ENCODE measurements around the gene SLC25A13. TPM values are rescaled to one million over a fixed set of nuclear protein-coding genes. Genes with fewer than 3 reads are reported as not detected.

Gene SLC25A13
- total and polyA plus RNA-seq, 2 of the 8 experiments (the other 6 are each of a cell fraction or from before 2014, with no cell fraction given): 30.8 to 85.4 TPM

- Histone ChIP-seq H4K8ac (ENCODE audit: extremely low read depth, insufficient read depth, low read length) (no peak overlapping the region), H3K79me2 (ENCODE audit: control insufficient read depth in 1 of 2, insufficient read depth in 2 of 2, low read length in 2 of 2) (no peaks in the 10 kb centered on the region), H4K20me1 (replicated peaks in 1 of 2; ENCODE audit: control insufficient read depth in 1 of 2, insufficient read depth in 2 of 2, low read length in 2 of 2) (no peaks in the 10 kb centered on the region), H3K14ac (ENCODE audit: insufficient read length) (no peak overlapping the region), H3K4me3 (ENCODE audit: extremely low read depth in 1 of 4, insufficient read depth in 2 of 4, low read depth in 3 of 4, low read length in 4 of 4) (no peak overlapping the region), H2AK5ac (ENCODE audit: low read depth, low read length) (no peak overlapping the region), H3K23ac (ENCODE audit: insufficient read length) (no peak overlapping the region), H4K5ac (ENCODE audit: insufficient read length, low read depth, low read length) (no peak overlapping the region), H2BK120ac (replicated peaks; ENCODE audit: low read depth, low read length) (no peak overlapping the region), H3K56ac (replicated peaks; ENCODE audit: insufficient read length, low read depth, low read length) (no peak overlapping the region), H2BK15ac (ENCODE audit: low read length) (no peak overlapping the region), H3K18ac (ENCODE audit: extremely low read depth, low read length) (no peak overlapping the region), H2BK5ac (ENCODE audit: low read depth, low read length) (no peak overlapping the region), H3K4ac (replicated peaks; ENCODE audit: insufficient read length, low read depth, low read length) (no peak overlapping the region), H3K27me3 (replicated peaks in 1 of 4; ENCODE audit: control insufficient read depth in 3 of 4, extremely low read depth in 1 of 4, insufficient read depth in 3 of 4, low read length in 3 of 4) (peaks cover 0 to 1% (median 0%) of the 10 kb centered on the region in 4 experiments; a peak in 1 of 7 replicates), H3K23me2 (ENCODE audit: low read depth, low read length) (no peaks in the 10 kb centered on the region), H3K36me3 (ENCODE audit: control insufficient read depth in 2 of 4, insufficient read depth in 4 of 4, low read length in 3 of 4) (no peaks in the 10 kb centered on the region), H3K27ac (ENCODE audit: low read depth, low read length) (no peak overlapping the region), H3K9ac (replicated peaks in 1 of 4; ENCODE audit: extremely low read depth in 1 of 4, low read depth in 3 of 4, low read length in 3 of 4) (no peak overlapping the region), H3K79me1 (ENCODE audit: low read depth, low read length) (no peaks in the 10 kb centered on the region), H2BK20ac (ENCODE audit: low read length) (no peak overlapping the region), H3K9me3 (ENCODE audit: insufficient read depth in 2 of 2, low read depth in 1 of 2, low read length in 1 of 2) (no peaks in the 10 kb centered on the region), H4K91ac (replicated peaks; ENCODE audit: insufficient read length, low read length) (no peak overlapping the region), H2AFZ (ENCODE audit: low read length) (no peak overlapping the region), H3K4me2 (ENCODE audit: insufficient read depth in 1 of 2, low read depth in 2 of 2, low read length in 2 of 2) (no peak overlapping the region), H3K4me1 (replicated peaks in 1 of 4; ENCODE audit: control insufficient read depth in 3 of 4, insufficient read depth in 4 of 4, low read length in 3 of 4) (no peaks in the 10 kb centered on the region), H2BK12ac (ENCODE audit: low read depth, low read length) (no peak overlapping the region)
- DNase-seq (ENCODE audit: low read depth in 1 of 2, low spot score in 2 of 2): no peak
- CTCF ChIA-PET (ENCODE audit: partially characterized antibody): no interaction called here
- no peak for FAIRE-seq
- POLR2A ChIA-PET (ENCODE audit: partially characterized antibody): interaction anchor here (1.3 kb wide), 1 partner anchor 25 kb away, joined by 3 read pairs; no protein-coding TSS in a partner anchor
- TF ChIP-seq SP4 (IDR thresholded peaks at IDR 0.05; ENCODE audit: low read length) (no peak), CREB1 (IDR thresholded peaks at IDR 0.05) (no peak), RFX5 (IDR thresholded peaks at IDR 0.05; ENCODE audit: borderline replicate concordance, low read depth, low read length) (no peak), MAFK (IDR thresholded peaks at IDR 0.05; ENCODE audit: low read depth, low read length) (no peak), HDAC6 (IDR thresholded peaks at IDR 0.05; ENCODE audit: low read depth, low read length) (no peak), SUZ12 (IDR thresholded peaks at IDR 0.05; ENCODE audit: low read length) (no peak), ZNF274 (IDR thresholded peaks at IDR 0.05; ENCODE audit: borderline replicate concordance, extremely low read depth, low read length) (no peak), CBX8 (IDR thresholded peaks at IDR 0.05; ENCODE audit: borderline replicate concordance, low read depth, low read length) (no peak), MAX (IDR thresholded peaks at IDR 0.05) (no peak), EZH2 (IDR thresholded peaks at IDR 0.05; ENCODE audit: low read depth, low read length, severe bottlenecking) (no peak), JUND (IDR thresholded peaks at IDR 0.05; ENCODE audit: low read length) (no peak)
- 86% methylated on average over 2 of the region's 2 CpGs; no CpG with 5 or more reads in 1 of the 2 experiments for WGBS, 2 experiments (ENCODE audit: extremely low coverage in 1 of 2, insufficient coverage in 1 of 2, insufficient read length in 1 of 2, insufficient replicate concordance in 2 of 2, low coverage in 1 of 2, low lambda C conversion rate in 2 of 2, missing lambda C conversion rate in 1 of 2)
These were observed 25.6 kb upstream of the SLC25A13 start for GRCh38 chr7:96347471-96347870.

Measured in H1 (cell line).